Measurements from ENCODE around the gene ATAD3A. TPM values are rescaled to one million over a fixed set of nuclear protein-coding genes. Genes with fewer than 3 reads are reported as not detected.
A peak's percentile ranks its signal among the peaks of the same experiment; 100 is the strongest.

The ATAD3A gene
- total and polyA plus RNA-seq, 9 of the 15 experiments (the other 6 are each of a cell fraction or from before 2014, with no cell fraction given), result 0.10 to 173 (median 36.7) TPM

GRCh38 chr1:1573843-1574720 lies 62.1 kb downstream of the ATAD3A start (continued):
- TF ChIP-seq IRF9 (tag; IDR thresholded peaks at IDR 0.05), result no peak
- no peak for TF ChIP-seq ZNF12 (CRISPR knock-in tag; IDR thresholded peaks at IDR 0.05)
- peak; percentile 85; the same call in 1 of the 2 replicates for TF ChIP-seq EP400 (IDR thresholded peaks at IDR 0.05)
- TF ChIP-seq USF2 (CRISPR knock-in tag; IDR thresholded peaks at IDR 0.05), result no peak; the same call in 1 of the 2 replicates
- TF ChIP-seq NCOR1 (IDR thresholded peaks at IDR 0.05), result no peak
- 0 out of 2 replicates have a peak, but pooled peaks have one; percentile 11 for TF ChIP-seq ZNF444 (CRISPR knock-in tag; IDR thresholded peaks at IDR 0.05)
- no peak for TF ChIP-seq BMI1 (IDR thresholded peaks at IDR 0.05; ENCODE audit: low read length)
- TF ChIP-seq GTF2B (IDR thresholded peaks at IDR 0.05; ENCODE audit: extremely low read depth, insufficient read length), result no peak
- no peak; the same call in none of the 2 replicates for TF ChIP-seq SUPT5H (IDR thresholded peaks at IDR 0.05)
- TF ChIP-seq RERE (CRISPR knock-in tag; IDR thresholded peaks at IDR 0.05; ENCODE audit: borderline replicate concordance), result 0 out of 2 replicates have a peak, but pooled peaks have one; percentile 37
- no peak for TF ChIP-seq ZNF3 (CRISPR knock-in tag; IDR thresholded peaks at IDR 0.05)
- TF ChIP-seq STAT6 (CRISPR knock-in tag; IDR thresholded peaks at IDR 0.05), result no peak

All from K562 (cell line).